Testis (tissue), 3 donors: ENCODE measurements around the gene PSD4. TPM values are rescaled to one million over a fixed set of nuclear protein-coding genes. Genes with fewer than 3 reads are reported as not detected.

Source experiments
- DNase-seq: peaks from one replicate; pipeline ENCODE4 v3.0.0-alpha.2; 2019
- H3K27ac ChIP-seq, 2 donors: fragments of 200-600 bp; sonication (generic); one replicate each; pipeline ENCODE4 v1.5.1; 2019
- H3K27me3 ChIP-seq: fragments of 200-600 bp; sonication (generic); one replicate; pipeline ENCODE4 v1.5.1; 2019
- H3K36me3 ChIP-seq: fragments of 200-600 bp; sonication (generic); one replicate; pipeline ENCODE4 v1.5.1; 2017; ENCODE audit warnings: low read depth; ENCODE audit errors: missing control alignments
- H3K4me1 ChIP-seq: fragments of 200-600 bp; sonication (generic); one replicate; pipeline ENCODE4 v1.5.1; 2019
- H3K4me3 ChIP-seq, 2 donors: fragments of 200-600 bp; sonication (generic); one replicate each; pipeline ENCODE4 v1.5.1; 2017 to 2019
- H3K9me3 ChIP-seq: fragments of 200-600 bp; sonication (generic); one replicate; pipeline ENCODE4 v1.5.1; 2017
- POLR2A ChIP-seq: fragments of 450-650 bp; IDR thresholded peaks from one replicate; pipeline ENCODE4 v1.6.1; 2017; ENCODE audit warnings: antibody characterized with exemption, mild to moderate bottlenecking, moderate library complexity
- WGBS, 2 donors: methylation state at CpG; one replicate each; pipeline ENCODE4 v1.1.5; 2018; 5-methylcytosine and 5-hydroxymethylcytosine counted together
- intact Hi-C: fragments of 100-400 bp; cut with DNase I; formaldehyde crosslinking; loops from one replicate; pipeline ENCODE4 v1.15.1; 2023; ENCODE audit warnings: low total_unique reads
- polyA plus RNA-seq: library from polyadenylated mRNA; stranded (reverse); fragments of 350-450 nt; fragmentation: Illumina TruSeq; extraction: RNeasy Lipid Tissue Mini Kit (QIAGEN cat#74804); gene quantifications from one replicate; pipeline ENCODE4 v1.2.3, GENCODE V29; 2014; ENCODE audit warnings: low read depth, low replicate concordance; ENCODE audit not compliant: insufficient read depth
- total RNA-seq, 2 donors: library from RNA; depleted of rRNA; stranded (reverse); fragments of >200 nt; gene quantifications; one replicate each; pipeline ENCODE4 v1.2.3, GENCODE V29; 2016
- TF ChIP-seq, protein P1 (sequence below), 3 experiments: fragments of 450-650 bp in 2 of 3; fragments of 200-600 bp in 1 of 3; sonication (generic) in 1 of 3; IDR thresholded peaks; one replicate each; pipeline ENCODE4 v1.5.1; 2016 to 2019; ENCODE audit warnings: antibody characterized with exemption in 3 of 3, mild to moderate bottlenecking in 2 of 3, moderate library complexity in 1 of 3

PSD4 gene
- total and polyA plus RNA-seq, 3 donors from 2014 or later = 18.7 to 35.9 (median 22.8) TPM

DNA sequence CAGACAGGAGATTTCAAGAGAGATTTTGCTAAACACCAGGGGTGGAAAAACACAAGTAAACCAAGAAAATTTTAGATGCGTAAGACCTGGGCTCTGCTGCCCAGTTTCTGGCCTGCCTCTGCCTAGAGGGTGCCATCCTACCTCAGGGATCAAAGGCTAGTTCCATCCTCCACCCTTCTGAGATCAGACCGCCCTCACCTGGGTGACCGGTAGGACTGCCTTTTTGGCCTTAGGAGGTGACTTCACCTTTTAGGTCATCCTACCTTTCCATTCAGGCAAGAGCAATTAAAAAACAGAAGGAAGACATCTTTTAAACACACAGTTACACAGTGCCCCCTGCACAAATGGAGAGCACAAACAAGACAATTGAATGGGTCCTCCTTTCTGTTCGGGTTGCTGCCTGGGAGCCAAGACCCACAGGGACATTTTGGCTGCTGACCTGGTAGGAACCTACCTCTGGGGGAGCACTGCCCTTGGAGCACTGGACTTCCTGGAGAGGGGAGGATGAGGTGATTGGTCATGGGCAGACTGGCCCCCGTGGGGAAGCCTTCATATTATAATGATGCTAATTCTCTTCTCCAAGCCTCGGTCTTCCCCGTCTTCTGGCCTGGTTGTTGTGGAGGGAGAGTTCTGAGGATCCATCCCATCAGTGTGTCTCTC is 3.1 kb downstream of the PSD4 start:
- intact Hi-C loops = no loop called here
- H3K27me3 ChIP-seq = no peaks in the 10 kb centered on the region
- no peak overlapping the region for H3K27ac ChIP-seq
- no peak for TF ChIP-seq POLR2A
- TF ChIP-seq, protein P1, sequence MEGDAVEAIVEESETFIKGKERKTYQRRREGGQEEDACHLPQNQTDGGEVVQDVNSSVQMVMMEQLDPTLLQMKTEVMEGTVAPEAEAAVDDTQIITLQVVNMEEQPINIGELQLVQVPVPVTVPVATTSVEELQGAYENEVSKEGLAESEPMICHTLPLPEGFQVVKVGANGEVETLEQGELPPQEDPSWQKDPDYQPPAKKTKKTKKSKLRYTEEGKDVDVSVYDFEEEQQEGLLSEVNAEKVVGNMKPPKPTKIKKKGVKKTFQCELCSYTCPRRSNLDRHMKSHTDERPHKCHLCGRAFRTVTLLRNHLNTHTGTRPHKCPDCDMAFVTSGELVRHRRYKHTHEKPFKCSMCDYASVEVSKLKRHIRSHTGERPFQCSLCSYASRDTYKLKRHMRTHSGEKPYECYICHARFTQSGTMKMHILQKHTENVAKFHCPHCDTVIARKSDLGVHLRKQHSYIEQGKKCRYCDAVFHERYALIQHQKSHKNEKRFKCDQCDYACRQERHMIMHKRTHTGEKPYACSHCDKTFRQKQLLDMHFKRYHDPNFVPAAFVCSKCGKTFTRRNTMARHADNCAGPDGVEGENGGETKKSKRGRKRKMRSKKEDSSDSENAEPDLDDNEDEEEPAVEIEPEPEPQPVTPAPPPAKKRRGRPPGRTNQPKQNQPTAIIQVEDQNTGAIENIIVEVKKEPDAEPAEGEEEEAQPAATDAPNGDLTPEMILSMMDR (IDR thresholded peaks at IDR 0.05) = no peak
- WGBS, 2 donors = 89 to 96% methylated on average over 7 of the region's 7 CpGs
- peaks cover 17% of the 10 kb centered on the region for H3K4me1 ChIP-seq
- no peak overlapping the region for H3K4me3 ChIP-seq
- no peak for DNase-seq
- no peaks in the 10 kb centered on the region for H3K9me3 ChIP-seq
- no peaks in the 10 kb centered on the region for H3K36me3 ChIP-seq

- no peak for DNase-seq
- H3K27me3 ChIP-seq = no peaks in the 10 kb centered on the region
- WGBS, 2 donors = 94% methylated on average over 11 of the region's 11 CpGs
- no peak overlapping the region for H3K4me3 ChIP-seq
- H3K4me1 ChIP-seq = peaks cover 19% of the 10 kb centered on the region
- no peak overlapping the region for H3K27ac ChIP-seq
- H3K36me3 ChIP-seq = no peaks in the 10 kb centered on the region
- TF ChIP-seq POLR2A = no peak
- TF ChIP-seq, protein P1 (IDR thresholded peaks at IDR 0.05) = no peak
- H3K9me3 ChIP-seq = no peaks in the 10 kb centered on the region
- intact Hi-C loops = no loop called here
Measured at GRCh38 chr2:113178069-113178746, 4.4 kb downstream of the PSD4 start.

DNA sequence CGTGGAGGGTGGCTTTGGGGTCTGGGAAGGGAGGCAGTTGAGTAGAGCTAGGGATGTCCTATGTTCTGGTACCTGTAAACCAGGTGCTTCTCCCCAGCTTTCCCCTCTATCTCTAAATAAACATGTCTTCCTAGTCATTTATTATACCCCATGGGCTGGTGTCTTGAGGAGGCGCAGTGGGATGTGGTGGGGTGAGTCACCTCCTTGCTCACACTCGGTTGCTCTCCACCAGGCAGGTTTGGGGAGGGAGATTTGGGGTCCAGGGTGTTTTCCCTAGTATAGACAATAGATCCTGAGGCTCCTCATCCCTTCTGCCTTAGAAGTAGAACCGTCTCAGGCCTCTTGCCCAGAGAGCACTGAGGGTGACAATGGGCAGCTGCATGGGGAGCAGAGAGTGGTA is 5.1 kb downstream of the PSD4 start:
- 89 to 99% methylated on average over 4 of the region's 4 CpGs for WGBS, 2 donors
- no peak overlapping the region for H3K27ac ChIP-seq

DNA sequence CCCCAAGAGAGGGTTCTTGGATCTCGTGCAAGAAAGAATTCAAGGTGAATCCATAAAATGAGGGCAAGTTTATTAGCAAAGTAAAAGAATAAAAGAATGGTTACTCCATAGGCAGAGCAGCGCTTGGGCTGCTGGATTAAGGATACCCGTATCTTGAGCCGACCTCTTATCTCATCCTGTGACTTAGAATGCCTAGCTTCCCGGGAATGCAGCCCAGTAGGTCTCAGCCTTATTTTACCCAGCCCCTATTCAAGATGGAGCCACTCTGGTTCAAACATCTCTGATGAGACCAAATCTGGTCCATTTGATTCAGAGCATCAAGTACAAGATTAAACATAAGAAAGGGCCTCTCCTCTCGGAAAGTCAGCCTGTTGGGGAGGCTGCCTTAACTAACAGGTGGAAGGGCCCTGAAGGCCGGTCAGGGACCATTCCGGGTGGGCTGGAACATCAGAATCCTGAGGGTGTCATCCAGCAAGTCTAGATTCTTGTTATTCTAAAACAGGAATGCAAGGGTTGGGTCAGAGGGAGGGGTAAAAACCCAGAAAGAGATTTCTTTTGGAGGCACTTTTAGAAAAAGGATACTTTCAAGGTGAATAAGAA is 5.8 kb downstream of the PSD4 start:
- H3K4me3 ChIP-seq = no peak overlapping the region
- no peak overlapping the region for H3K27ac ChIP-seq
- TF ChIP-seq, protein P1 (IDR thresholded peaks at IDR 0.05) = no peak
- no peak for TF ChIP-seq POLR2A
- 64 to 83% methylated on average over 8 of the region's 8 CpGs for WGBS, 2 donors
- no peaks in the 10 kb centered on the region for H3K27me3 ChIP-seq
- H3K4me1 ChIP-seq = peaks cover 20% of the 10 kb centered on the region
- DNase-seq = no peak
- H3K36me3 ChIP-seq = no peaks in the 10 kb centered on the region
- H3K9me3 ChIP-seq = no peaks in the 10 kb centered on the region
- intact Hi-C loops = no loop called here

More for the DNA sequence above, 5.1 kb downstream of the PSD4 start:
- no peaks in the 10 kb centered on the region for H3K9me3 ChIP-seq
- DNase-seq = no peak
- TF ChIP-seq POLR2A = no peak
- TF ChIP-seq, protein P1 (IDR thresholded peaks at IDR 0.05) = no peak
- H3K4me3 ChIP-seq = no peak overlapping the region
- H3K4me1 ChIP-seq = peaks cover 20% of the 10 kb centered on the region
- intact Hi-C loops = no loop called here
- H3K36me3 ChIP-seq = no peaks in the 10 kb centered on the region
- H3K27me3 ChIP-seq = no peaks in the 10 kb centered on the region
